HepG2 (cell line): ENCODE results near the gene NR2F1. TPM values are rescaled to one million over a fixed set of nuclear protein-coding genes. Genes with fewer than 3 reads are reported as not detected.
A peak's percentile ranks its signal among the peaks of the same experiment; 100 is the strongest.

Experiments used
- ATAC-seq: fragments of 200-7000 bp; cut with Tn5 transposase; 3 replicates; pipeline ENCODE4 v1.9.1; 2020; ENCODE audit warnings: mild to moderate bottlenecking, moderate library complexity
- BruUV-seq: library from RNA; stranded (reverse); fragments of 400-500 nt; replicated peaks from 2 replicates; lab custom pipeline; 2021; lab: Mats Ljungman, UMichigan
- CTCF ChIA-PET: fragments of 300-600 bp; formaldehyde crosslinking; extraction: SDS; loops from one replicate; lab custom pipeline; 2021; ENCODE audit warnings: low total read pairs, inconsistent platforms, low intra/inter-chr PET ratio; lab: Yijun Ruan, JAX
- POLR2A ChIA-PET: fragments of 350-600 bp; sonication (Branson Sonifier 250); formaldehyde crosslinking; loops from one replicate; lab custom pipeline; 2020; ENCODE audit warnings: antibody characterized with exemption, inconsistent platforms; lab: Yijun Ruan, JAX
- DNase-seq: peaks from one replicate; pipeline ENCODE4 v3.0.0-alpha.2; 2015; ENCODE audit warnings: low spot score
- FAIRE-seq: peaks from 3 replicates; lab custom pipeline; 2011; peaks lifted over from hg19 to GRCh38; lab: Jason Lieb, UNC
- H2AFZ ChIP-seq: one replicate; pipeline ENCODE4 v1.6.1; 2011; ENCODE audit warnings: low read length, inconsistent platforms
- H3K27ac ChIP-seq: fragments of 300-600 bp; 3 replicates; pipeline ENCODE4 v1.8.0; 2011; ENCODE audit warnings: mixed run types, mild to moderate bottlenecking, mixed read lengths, low read length, inconsistent platforms; ENCODE audit not compliant: insufficient read depth; ENCODE audit errors: extremely low read length
- H3K27me3 ChIP-seq, 2 experiments: fragments of 200-600 bp in 1 of 2; 2 replicates in 1 of 2; 3 replicates in 1 of 2; pipeline versions ENCODE4 v1.6.0 to v1.8.0; 2011; ENCODE audit warnings: low read length in 2 of 2, mild to moderate bottlenecking in 2 of 2, moderate library complexity in 2 of 2, inconsistent platforms in 1 of 2; ENCODE audit not compliant: insufficient read depth in 2 of 2, control insufficient read depth in 1 of 2
- H3K36me3 ChIP-seq, 2 experiments: fragments of 200-600 bp in 1 of 2; replicated peaks in 1 of 2; 2 replicates in 1 of 2; 3 replicates in 1 of 2; pipeline versions ENCODE4 v1.5.1 to v1.8.0; 2011; ENCODE audit warnings: low read length in 2 of 2, inconsistent platforms in 1 of 2; ENCODE audit not compliant: insufficient read depth in 2 of 2, control insufficient read depth in 1 of 2
- H3K4me1 ChIP-seq: 2 replicates; pipeline ENCODE4 v1.5.1; 2012; ENCODE audit warnings: low read length, inconsistent platforms; ENCODE audit not compliant: insufficient read depth
- H3K4me2 ChIP-seq: 2 replicates; pipeline ENCODE4 v1.6.0; 2011; ENCODE audit warnings: low read depth, low read length, inconsistent platforms
- H3K4me3 ChIP-seq, 3 experiments: fragments of 200-600 bp in 1 of 3; sonication (generic), shearing (Covaris generic) in 1 of 3; replicated peaks in 1 of 3; 2 replicates each; pipeline ENCODE4 v1.5.1; 2011 to 2016; ENCODE audit warnings: low read length in 3 of 3, inconsistent platforms in 2 of 3, low read depth in 2 of 3, mild to moderate bottlenecking in 2 of 3, control low read depth in 1 of 3, mixed read lengths in 1 of 3; ENCODE audit not compliant: insufficient read depth in 1 of 3
- H3K79me2 ChIP-seq: one replicate; pipeline ENCODE4 v1.6.1; 2011; ENCODE audit warnings: low read length, inconsistent platforms; ENCODE audit not compliant: insufficient read depth
- H3K9ac ChIP-seq: 2 replicates; pipeline ENCODE4 v1.6.0; 2011; ENCODE audit warnings: mild to moderate bottlenecking, low read depth, low read length, inconsistent platforms; ENCODE audit not compliant: insufficient read depth
- H3K9me3 ChIP-seq: 2 replicates; pipeline ENCODE4 v1.5.1; 2012; ENCODE audit warnings: mild to moderate bottlenecking, low read length
- H4K20me1 ChIP-seq: 2 replicates; pipeline ENCODE4 v1.6.0; 2011; ENCODE audit warnings: inconsistent platforms, mild to moderate bottlenecking, low read length, moderate library complexity; ENCODE audit not compliant: insufficient read depth
- CHD4 ChIP-seq: fragments of 200-600 bp; sonication (generic); IDR thresholded peaks from 2 replicates; pipeline ENCODE4 v1.7.0; 2017; ENCODE audit warnings: mild to moderate bottlenecking, low read length, borderline replicate concordance
- MYC ChIP-seq: sonication (generic); formaldehyde crosslinking; IDR thresholded peaks from 2 replicates; pipeline ENCODE4 v1.9.0; 2021; ENCODE audit warnings: missing genetic modification reagents, borderline replicate concordance
- PATZ1 ChIP-seq: sonication (generic); formaldehyde crosslinking; IDR thresholded peaks from 2 replicates; pipeline ENCODE4 v1.4.0; 2020; ENCODE audit warnings: missing genetic modification reagents
- POLR2G ChIP-seq: fragments of 200-400 bp; formaldehyde crosslinking; IDR thresholded peaks from 2 replicates; pipeline ENCODE4 v1.6.1; 2018; ENCODE audit warnings: mild to moderate bottlenecking, low read depth, low read length, moderate library complexity
- ZFP41 ChIP-seq: sonication (generic); formaldehyde crosslinking; IDR thresholded peaks from 2 replicates; pipeline ENCODE4 v1.4.0; 2020; ENCODE audit warnings: mild to moderate bottlenecking, missing genetic modification reagents, borderline replicate concordance
- ZNF615 ChIP-seq: sonication (generic); formaldehyde crosslinking; IDR thresholded peaks from 2 replicates; pipeline ENCODE4 v1.5.0; 2020; ENCODE audit warnings: mild to moderate bottlenecking, missing genetic modification reagents, borderline replicate concordance
- WGBS: methylation state at CpG from one replicate; pipeline ENCODE4 v1.1.6; 2017; ENCODE audit warnings: low lambda C conversion rate; 5-methylcytosine and 5-hydroxymethylcytosine counted together
- in situ Hi-C: cut with HindIII; loops from 2 replicates; pipeline ENCODE4 v1.10.0; 2017; ENCODE audit warnings: low pct_unique_long_range_greater_than_20kb; ENCODE audit not compliant: extremely low pct_ligation_motif_present
- intact Hi-C: fragments of 100-400 bp; cut with micrococcal nuclease; formaldehyde crosslinking; loops from one replicate; pipeline ENCODE4 v1.10.0; 2022; ENCODE audit not compliant: unreplicated experiment
- polyA plus RNA-seq, 8 experiments: library from polyadenylated mRNA; depleted of rRNA in 3 of 8; stranded (reverse) in 7 of 8; unstranded in 1 of 8; fragments of >200 nt; fragmentation: Illumina TruSeq in 4 of 8; extraction: Trizol in 4 of 8; gene quantifications; 2 replicates each; pipeline versions ENCODE4 v1.2.1 to v1.2.3, GENCODE V29; 2011 to 2016; ENCODE audit warnings: low read depth in 4 of 8, missing spikeins in 1 of 8, mixed read lengths in 1 of 8; ENCODE audit not compliant: insufficient read depth in 1 of 8
- total RNA-seq, 5 experiments: library from RNA; depleted of rRNA; stranded (reverse); fragments of >200 nt; fragmentation: Illumina TruSeq; extraction: Trizol; gene quantifications; 2 replicates each; pipeline ENCODE4 v1.2.3, GENCODE V29; 2016; ENCODE audit warnings: low read depth in 1 of 5

Gene NR2F1
- total and polyA plus RNA-seq, 2 of the 13 experiments (the other 11 are each of a cell fraction or from before 2014, with no cell fraction given) = 17.1 to 59.7 TPM

DNA sequence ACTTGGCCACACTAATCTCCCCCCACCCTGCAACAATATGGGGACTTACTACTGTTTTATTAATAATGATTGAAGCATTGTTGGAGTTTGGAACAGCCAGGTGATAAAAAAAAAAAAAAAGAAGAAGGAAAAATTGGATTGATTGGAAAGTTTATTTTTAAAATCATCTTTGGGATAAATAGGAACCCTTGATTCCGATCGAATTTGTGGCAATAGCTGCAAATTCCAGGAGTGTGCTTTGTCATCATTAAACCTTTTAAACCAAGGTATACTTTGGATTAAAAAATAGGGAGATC lies 907 bp upstream of the NR2F1 start:
- H3K4me2 ChIP-seq = peak overlapping the region; percentile 97
- ChIA-PET CTCF (interaction anchor here (1.5 to 2.1 kb wide), 2 partner anchors 219 to 333 kb away, joined by 8 to 19 read pairs; no protein-coding TSS in a partner anchor), POLR2A (interaction anchor here (0.9 to 1.6 kb wide), 2 partner anchors 670 to 674 kb away, joined by 3 to 13 read pairs; no protein-coding TSS in a partner anchor)
- peaks cover 19% of the 10 kb centered on the region; the same call in 1 of the 2 replicates for H4K20me1 ChIP-seq
- 3% methylated on average over 2 of the region's 2 CpGs for whole genome bisulfite sequencing
- no peak overlapping the region for H2AFZ ChIP-seq
- in situ Hi-C loops (loop anchor here (5.0 to 10.0 kb wide), 3 partner anchors 210 to 695 kb away; no protein-coding TSS in a partner anchor), intact Hi-C loops (loop anchor here (1.0 to 5.0 kb wide), 10 partner anchors 25 to 695 kb away; a partner anchor contains a TSS)
- ATAC-seq (no peak), DNase-seq (no peak), FAIRE-seq (no peak)
- peaks cover 3 to 22% of the 10 kb centered on the region in 2 experiments; a peak in 3 of 5 replicates for H3K27me3 ChIP-seq
- H3K27ac ChIP-seq = peak overlapping the region; percentile 41
- TF ChIP-seq ZFP41 (CRISPR knock-in tag) (no peak), PATZ1 (peak; percentile 64; the same call in 1 of the 2 replicates), CHD4 (0 out of 2 replicates have a peak, but pooled peaks have one; percentile 25)
- H3K9me3 ChIP-seq = no peaks in the 10 kb centered on the region
- peak overlapping the region; percentile 55 to 96 (median 56) for H3K4me3 ChIP-seq
- peaks cover 26% of the 10 kb centered on the region for H3K4me1 ChIP-seq
- no TSS peak for BruUV-seq
- peaks cover 27% of the 10 kb centered on the region for H3K79me2 ChIP-seq
- peak overlapping the region; percentile 45; the same call in 1 of the 2 replicates for H3K9ac ChIP-seq
- H3K36me3 ChIP-seq = no peaks in the 10 kb centered on the region

- WGBS = under 1% methylated on average over 4 of the region's 4 CpGs
- Histone ChIP-seq H3K79me2 (peaks cover 38% of the 10 kb centered on the region), H3K4me1 (peaks cover 27% of the 10 kb centered on the region), H3K36me3 (peaks cover 2 to 10% of the 10 kb centered on the region in 2 experiments; a peak in 2 of 5 replicates), H3K27ac (peak overlapping the region; percentile 92), H2AFZ (no peak overlapping the region), H3K27me3 (peaks cover 1 to 17% of the 10 kb centered on the region in 2 experiments; a peak in 3 of 5 replicates), H3K9ac (peak overlapping the region; percentile 86), H3K4me3 (peak overlapping the region; percentile 90 to 96 (median 95)), H4K20me1 (peaks cover 19% of the 10 kb centered on the region; the same call in 1 of the 2 replicates), H3K9me3 (no peaks in the 10 kb centered on the region), H3K4me2 (peak overlapping the region; percentile 68)
- ATAC-seq (no peak), DNase-seq (no peak), FAIRE-seq (no peak)
- intact Hi-C loops (loop anchor here (1.0 to 5.0 kb wide), 9 partner anchors 38 to 697 kb away; a partner anchor contains a TSS), in situ Hi-C loops (loop anchor here (5.0 to 10.0 kb wide), 3 partner anchors 209 to 696 kb away; no protein-coding TSS in a partner anchor)
- POLR2A ChIA-PET = interaction anchor here (0.7 to 1.6 kb wide), 13 partner anchors 8 to 697 kb away, joined by 3 to 13 read pairs (median 4); no protein-coding TSS in a partner anchor
- BruUV-seq = TSS peak; percentile 90
- CTCF ChIA-PET = no interaction called here
- TF ChIP-seq POLR2G (peak; percentile 5; the same call in 1 of the 2 replicates), MYC (CRISPR knock-in tag) (no peak), ZNF615 (CRISPR knock-in tag) (no peak)
Observed at GRCh38 chr5:93583439-93583767, 381 bp downstream of the NR2F1 start.
